Progenitor cell of endocrine pancreas (in vitro differentiated cells): Measurements from ENCODE around the gene ROCK2. TPM values are rescaled to one million over a fixed set of nuclear protein-coding genes. Genes with fewer than 3 reads are reported as not detected.

Experiments used
- DNase-seq: peaks from one replicate; pipeline ENCODE4 v3.0.0; 2021; ENCODE audit warnings: low spot score; ENCODE audit not compliant: unreplicated experiment
- H3K27ac Mint-ChIP-seq: 2 replicates; pipeline ENCODE4 v1.8.0; 2021; ENCODE audit warnings: mild to moderate bottlenecking, moderate library complexity, mixed read lengths
- H3K27me3 Mint-ChIP-seq: 2 replicates; pipeline ENCODE4 v1.8.0; 2021; ENCODE audit warnings: mixed read lengths
- H3K36me3 Mint-ChIP-seq: 2 replicates; pipeline ENCODE4 v1.8.0; 2022; ENCODE audit warnings: mixed read lengths; ENCODE audit not compliant: insufficient read depth
- H3K4me1 Mint-ChIP-seq: 2 replicates; pipeline ENCODE4 v1.8.0; 2021; ENCODE audit warnings: low read depth, mixed read lengths
- H3K4me3 Mint-ChIP-seq: 2 replicates; pipeline ENCODE4 v1.8.0; 2021; ENCODE audit warnings: low read depth, mild to moderate bottlenecking, moderate library complexity, mixed read lengths
- H3K9me3 Mint-ChIP-seq: 2 replicates; pipeline ENCODE4 v1.8.0; 2021; ENCODE audit warnings: low read depth, mixed read lengths
- total RNA-seq: library from RNA; stranded (reverse); gene quantifications from 2 replicates; pipeline ENCODE4 v1.2.1, GENCODE V29; 2021
- TF ChIP-seq, protein P1 (sequence below): fragments of 200-600 bp; sonication (generic); IDR thresholded peaks from one replicate; pipeline ENCODE4 v1.5.0; 2021; ENCODE audit warnings: antibody characterized with exemption, mild to moderate bottlenecking; ENCODE audit not compliant: unreplicated experiment

Gene ROCK2
- total RNA-seq, 1 donor from 2014 or later, result 43.8 TPM

DNA sequence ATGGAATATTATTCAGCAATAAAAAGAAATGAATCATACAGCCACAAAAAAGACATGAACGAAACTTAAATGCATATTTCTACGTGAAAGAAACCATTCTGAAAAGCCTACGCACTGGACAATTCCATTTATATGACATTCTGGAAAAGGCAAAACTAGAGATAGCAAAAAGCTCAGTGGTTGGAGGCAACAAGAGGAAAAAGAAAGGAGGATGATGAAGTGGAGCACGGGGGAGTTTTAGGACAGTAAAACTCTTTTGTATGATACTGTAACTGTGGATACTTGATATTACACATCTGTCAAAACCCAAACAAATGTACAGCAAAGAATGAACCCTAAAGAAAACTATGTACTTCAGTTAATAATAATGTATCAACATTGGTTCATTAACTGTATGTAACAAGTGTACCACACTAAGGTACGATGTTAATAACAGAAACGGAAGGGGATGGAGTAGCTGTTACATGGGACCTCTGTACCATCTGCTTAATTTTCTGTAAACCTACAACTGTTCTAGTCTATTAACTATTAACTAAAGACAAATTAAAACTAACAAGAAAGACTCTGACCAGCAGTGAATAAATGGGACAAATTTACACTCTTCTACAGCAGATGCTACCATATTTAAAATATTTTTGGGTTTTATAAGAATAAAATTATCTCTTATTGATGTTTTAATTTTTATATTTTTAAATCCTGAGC lies 31.5 kb downstream of the ROCK2 start:
- Mint-ChIP-seq H3K27me3 (no peaks in the 10 kb centered on the region), H3K36me3 (no peaks in the 10 kb centered on the region)

DNA sequence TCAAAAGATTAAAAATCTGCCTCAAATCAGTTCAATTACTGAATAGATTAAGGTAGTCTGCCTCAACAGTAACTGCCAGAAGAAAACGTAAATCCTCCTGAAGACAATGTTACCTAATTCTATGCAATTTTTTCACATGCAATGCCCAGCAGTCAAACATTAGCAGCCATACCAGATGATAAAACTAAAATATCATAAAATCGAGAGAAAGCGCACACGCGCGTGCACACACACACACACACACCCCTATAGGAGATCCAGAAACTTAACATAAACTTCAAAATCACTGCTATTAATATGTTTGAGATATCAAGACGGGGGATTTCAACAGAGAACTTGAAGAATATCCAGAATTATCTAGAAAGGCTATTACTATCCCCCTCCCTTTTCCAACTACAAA lies 32.9 kb downstream of the ROCK2 start:
- no peak for DNase-seq
- Mint-ChIP-seq H3K27ac (no peak overlapping the region), H3K4me1 (peaks cover 15% of the 10 kb centered on the region), H3K27me3 (no peaks in the 10 kb centered on the region), H3K36me3 (no peaks in the 10 kb centered on the region), H3K4me3 (no peak overlapping the region), H3K9me3 (no peaks in the 10 kb centered on the region)
- TF ChIP-seq, protein P1, sequence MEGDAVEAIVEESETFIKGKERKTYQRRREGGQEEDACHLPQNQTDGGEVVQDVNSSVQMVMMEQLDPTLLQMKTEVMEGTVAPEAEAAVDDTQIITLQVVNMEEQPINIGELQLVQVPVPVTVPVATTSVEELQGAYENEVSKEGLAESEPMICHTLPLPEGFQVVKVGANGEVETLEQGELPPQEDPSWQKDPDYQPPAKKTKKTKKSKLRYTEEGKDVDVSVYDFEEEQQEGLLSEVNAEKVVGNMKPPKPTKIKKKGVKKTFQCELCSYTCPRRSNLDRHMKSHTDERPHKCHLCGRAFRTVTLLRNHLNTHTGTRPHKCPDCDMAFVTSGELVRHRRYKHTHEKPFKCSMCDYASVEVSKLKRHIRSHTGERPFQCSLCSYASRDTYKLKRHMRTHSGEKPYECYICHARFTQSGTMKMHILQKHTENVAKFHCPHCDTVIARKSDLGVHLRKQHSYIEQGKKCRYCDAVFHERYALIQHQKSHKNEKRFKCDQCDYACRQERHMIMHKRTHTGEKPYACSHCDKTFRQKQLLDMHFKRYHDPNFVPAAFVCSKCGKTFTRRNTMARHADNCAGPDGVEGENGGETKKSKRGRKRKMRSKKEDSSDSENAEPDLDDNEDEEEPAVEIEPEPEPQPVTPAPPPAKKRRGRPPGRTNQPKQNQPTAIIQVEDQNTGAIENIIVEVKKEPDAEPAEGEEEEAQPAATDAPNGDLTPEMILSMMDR, result no peak

More for the DNA sequence above, 31.5 kb downstream of the ROCK2 start:
- Mint-ChIP-seq H3K4me3 (no peak overlapping the region), H3K27ac (no peak overlapping the region), H3K4me1 (peaks cover 15% of the 10 kb centered on the region), H3K9me3 (no peaks in the 10 kb centered on the region)
- TF ChIP-seq, protein P1, result no peak
- no peak for DNase-seq

- H3K4me3 Mint-ChIP-seq, result no peak overlapping the region
- H3K4me1 Mint-ChIP-seq, result peaks cover 15% of the 10 kb centered on the region
- H3K27ac Mint-ChIP-seq, result no peak overlapping the region
- no peaks in the 10 kb centered on the region for H3K27me3 Mint-ChIP-seq
- TF ChIP-seq, protein P1, result no peak
- H3K9me3 Mint-ChIP-seq, result no peaks in the 10 kb centered on the region
- H3K36me3 Mint-ChIP-seq, result no peaks in the 10 kb centered on the region
- DNase-seq, result no peak
Observed at GRCh38 chr2:11310212-11310611, 34.2 kb downstream of the ROCK2 start.

DNA sequence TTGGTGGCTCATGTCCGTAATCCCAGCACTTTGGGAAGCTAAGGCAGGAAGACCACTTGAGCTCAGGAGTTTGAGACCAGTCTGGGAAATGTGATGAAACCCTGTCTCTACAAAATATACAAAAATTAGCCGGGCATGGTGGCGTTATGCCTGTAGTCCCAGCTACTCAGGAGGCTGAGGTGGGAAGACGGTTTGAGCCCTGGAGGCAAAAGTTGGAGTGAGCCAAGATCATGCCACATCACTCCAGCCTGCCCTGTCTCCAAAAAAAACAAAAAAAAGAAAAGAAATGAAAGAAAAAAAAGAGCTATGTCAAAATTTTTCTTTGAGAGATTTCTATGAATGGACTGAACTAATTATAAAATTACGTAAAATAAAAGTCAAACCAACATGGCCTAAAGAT lies 34.7 kb downstream of the ROCK2 start:
- no peak for DNase-seq
- H3K36me3 Mint-ChIP-seq, result no peaks in the 10 kb centered on the region
- no peak overlapping the region for H3K27ac Mint-ChIP-seq
- no peaks in the 10 kb centered on the region for H3K9me3 Mint-ChIP-seq
- H3K27me3 Mint-ChIP-seq, result no peaks in the 10 kb centered on the region
- no peak overlapping the region for H3K4me3 Mint-ChIP-seq
- TF ChIP-seq, protein P1, result no peak
- H3K4me1 Mint-ChIP-seq, result peaks cover 15% of the 10 kb centered on the region

- Mint-ChIP-seq H3K36me3 (no peaks in the 10 kb centered on the region), H3K4me3 (no peak overlapping the region), H3K4me1 (peaks cover 10% of the 10 kb centered on the region), H3K27me3 (no peaks in the 10 kb centered on the region), H3K27ac (peak overlapping the region; percentile 14), H3K9me3 (no peaks in the 10 kb centered on the region)
- TF ChIP-seq, protein P1, result no peak
- DNase-seq, result no peak
Observed at GRCh38 chr2:11307764-11308415, 36.5 kb downstream of the ROCK2 start.
